H1 (cell line): ENCODE results near the gene RAET1E. TPM values are rescaled to one million over a fixed set of nuclear protein-coding genes. Genes with fewer than 3 reads are reported as not detected.
A peak's percentile ranks its signal among the peaks of the same experiment; 100 is the strongest.

Experiments used
- CTCF ChIA-PET: fragments of 300-600 bp; sonication (Branson Sonifier 250); formaldehyde crosslinking; loops from one replicate; lab custom pipeline; 2021; ENCODE audit not compliant: partially characterized antibody; lab: Charles Lee
- POLR2A ChIA-PET: fragments of 300-600 bp; sonication (Branson Sonifier 250); formaldehyde crosslinking; loops from one replicate; lab custom pipeline; 2021; ENCODE audit warnings: inconsistent platforms; ENCODE audit not compliant: partially characterized antibody; lab: Charles Lee
- DNase-seq, 2 experiments: peaks; one replicate each; pipeline versions ENCODE4 v3.0.0 to v3.0.0-alpha.2; 2010 to 2022; ENCODE audit warnings: low spot score in 2 of 2, low read depth in 1 of 2, mixed read lengths in 1 of 2
- FAIRE-seq: peaks from 2 replicates; lab custom pipeline; 2011; peaks lifted over from hg19 to GRCh38; lab: Jason Lieb, UNC
- H2AFZ ChIP-seq: 2 replicates; pipeline ENCODE4 v1.8.1; 2012; ENCODE audit warnings: low read length, inconsistent platforms
- H2AK5ac ChIP-seq: 2 replicates; pipeline ENCODE4 v1.6.1; 2013; ENCODE audit warnings: low read depth, low read length
- H2BK120ac ChIP-seq: replicated peaks from 2 replicates; pipeline ENCODE3; 2013; ENCODE audit warnings: low read depth, low read length, inconsistent platforms
- H2BK12ac ChIP-seq: 2 replicates; pipeline ENCODE4 v1.6.1; 2013; ENCODE audit warnings: low read depth, low read length
- H2BK15ac ChIP-seq: 2 replicates; pipeline ENCODE4 v1.6.1; 2013; ENCODE audit warnings: low read length
- H2BK20ac ChIP-seq: 2 replicates; pipeline ENCODE4 v1.6.1; 2013; ENCODE audit warnings: low read length
- H2BK5ac ChIP-seq: 2 replicates; pipeline ENCODE4 v1.6.1; 2013; ENCODE audit warnings: low read depth, low read length
- H3K14ac ChIP-seq: 2 replicates; pipeline ENCODE4 v1.6.1; 2013; ENCODE audit warnings: inconsistent platforms; ENCODE audit not compliant: insufficient read length
- H3K18ac ChIP-seq: 2 replicates; pipeline ENCODE4 v1.6.1; 2013; ENCODE audit warnings: low read length; ENCODE audit errors: extremely low read depth
- H3K23ac ChIP-seq: 2 replicates; pipeline ENCODE4 v1.6.1; 2013; ENCODE audit warnings: inconsistent platforms; ENCODE audit not compliant: insufficient read length
- H3K23me2 ChIP-seq: 2 replicates; pipeline ENCODE4 v1.6.1; 2013; ENCODE audit warnings: low read depth, low read length
- H3K27ac ChIP-seq: 2 replicates; pipeline ENCODE4 v1.6.1; 2011; ENCODE audit warnings: low read depth, low read length, inconsistent platforms
- H3K27me3 ChIP-seq, 4 experiments: replicated peaks in 1 of 4; 1 replicate in 1 of 4; 2 replicates in 3 of 4; pipeline versions ENCODE4 v1.6.1 to v1.8.1; 2011 to 2013; ENCODE audit warnings: low read length in 3 of 4, mild to moderate bottlenecking in 3 of 4, inconsistent platforms in 2 of 4, mixed read lengths in 2 of 4, moderate library complexity in 1 of 4; ENCODE audit not compliant: control insufficient read depth in 3 of 4, insufficient read depth in 3 of 4; ENCODE audit errors: extremely low read depth in 1 of 4
- H3K36me3 ChIP-seq, 4 experiments: 2 replicates each; pipeline versions ENCODE4 v1.6.1 to v1.8.1; 2011 to 2013; ENCODE audit warnings: mild to moderate bottlenecking in 4 of 4, low read length in 3 of 4, moderate library complexity in 2 of 4, control low read depth in 1 of 4, inconsistent platforms in 1 of 4; ENCODE audit not compliant: insufficient read depth in 4 of 4, control insufficient read depth in 2 of 4
- H3K4ac ChIP-seq: replicated peaks from 2 replicates; pipeline ENCODE3; 2013; ENCODE audit warnings: low read length, low read depth, mixed read lengths, inconsistent platforms; ENCODE audit not compliant: insufficient read length
- H3K4me1 ChIP-seq, 4 experiments: replicated peaks in 1 of 4; 1 replicate in 1 of 4; 2 replicates in 3 of 4; pipeline versions ENCODE4 v1.6.1 to v1.8.1; 2011 to 2013; ENCODE audit warnings: low read length in 3 of 4, inconsistent platforms in 2 of 4, mixed read lengths in 1 of 4; ENCODE audit not compliant: insufficient read depth in 4 of 4, control insufficient read depth in 3 of 4
- H3K4me2 ChIP-seq, 2 experiments: 2 replicates each; pipeline versions ENCODE4 v1.6.1 to v1.8.1; 2011 to 2013; ENCODE audit warnings: low read depth in 2 of 2, low read length in 2 of 2, control low read depth in 1 of 2, inconsistent platforms in 1 of 2, mild to moderate bottlenecking in 1 of 2; ENCODE audit not compliant: insufficient read depth in 1 of 2
- H3K4me3 ChIP-seq, 4 experiments: fragments of 200-600, 300-600 bp in 1 of 4; sonication (generic), shearing (Covaris generic), sonication (Bioruptor Twin) in 1 of 4; 2 replicates each; pipeline versions ENCODE4 v1.5.1 to v1.8.1; 2011 to 2016; ENCODE audit warnings: low read length in 4 of 4, low read depth in 3 of 4, control low read depth in 2 of 4, inconsistent platforms in 2 of 4, mild to moderate bottlenecking in 2 of 4, mixed read lengths in 1 of 4, moderate library complexity in 1 of 4; ENCODE audit not compliant: insufficient read depth in 2 of 4; ENCODE audit errors: extremely low read depth in 1 of 4
- H3K56ac ChIP-seq: replicated peaks from 2 replicates; pipeline ENCODE3; 2013; ENCODE audit warnings: low read depth, mild to moderate bottlenecking, mixed read lengths, low read length, inconsistent platforms; ENCODE audit not compliant: insufficient read length
- H3K79me1 ChIP-seq: 2 replicates; pipeline ENCODE4 v1.6.1; 2013; ENCODE audit warnings: low read depth, low read length, control low read depth
- H3K79me2 ChIP-seq, 2 experiments: 2 replicates each; pipeline versions ENCODE4 v1.6.1 to v1.8.1; 2012 to 2013; ENCODE audit warnings: low read length in 2 of 2, mild to moderate bottlenecking in 2 of 2, inconsistent platforms in 1 of 2; ENCODE audit not compliant: insufficient read depth in 2 of 2, control insufficient read depth in 1 of 2
- H3K9ac ChIP-seq, 4 experiments: replicated peaks in 1 of 4; 1 replicate in 1 of 4; 2 replicates in 3 of 4; pipeline versions ENCODE4 v1.6.1 to v1.8.1; 2011 to 2013; ENCODE audit warnings: low read depth in 3 of 4, low read length in 3 of 4, control low read depth in 2 of 4, mild to moderate bottlenecking in 2 of 4, moderate library complexity in 2 of 4, inconsistent platforms in 1 of 4; ENCODE audit errors: extremely low read depth in 1 of 4
- H3K9me3 ChIP-seq, 2 experiments: 2 replicates each; pipeline versions ENCODE4 v1.6.1 to v1.8.1; 2012 to 2013; ENCODE audit warnings: mild to moderate bottlenecking in 2 of 2, moderate library complexity in 2 of 2, control low read depth in 1 of 2, inconsistent platforms in 1 of 2, low read depth in 1 of 2, low read length in 1 of 2, mixed read lengths in 1 of 2; ENCODE audit not compliant: insufficient read depth in 2 of 2
- H4K20me1 ChIP-seq, 2 experiments: replicated peaks in 1 of 2; 2 replicates each; pipeline versions ENCODE3 to v1.8.1; 2011 to 2013; ENCODE audit warnings: inconsistent platforms in 2 of 2, low read length in 2 of 2, mild to moderate bottlenecking in 1 of 2; ENCODE audit not compliant: insufficient read depth in 2 of 2, control insufficient read depth in 1 of 2
- H4K5ac ChIP-seq: 2 replicates; pipeline ENCODE4 v1.6.1; 2013; ENCODE audit warnings: low read length, low read depth, mixed read lengths, inconsistent platforms; ENCODE audit not compliant: insufficient read length
- H4K8ac ChIP-seq: 2 replicates; pipeline ENCODE4 v1.8.0; 2013; ENCODE audit warnings: mild to moderate bottlenecking, moderate library complexity, low read length, inconsistent platforms; ENCODE audit not compliant: insufficient read depth; ENCODE audit errors: extremely low read depth
- H4K91ac ChIP-seq: replicated peaks from 2 replicates; pipeline ENCODE3; 2013; ENCODE audit warnings: low read length, mixed read lengths, inconsistent platforms; ENCODE audit not compliant: insufficient read length
- BRCA1 ChIP-seq: IDR thresholded peaks from 2 replicates; pipeline ENCODE4 v1.6.1; 2012; ENCODE audit warnings: low read depth, low read length, improper control_type of control experiment
- CBX5 ChIP-seq: fragments of 300-800, 300-1000 bp; sonication (generic); IDR thresholded peaks from 2 replicates; pipeline ENCODE4 v1.7.1; 2016; ENCODE audit warnings: antibody characterized with exemption, low read length, low read depth
- CREB1 ChIP-seq: IDR thresholded peaks from 2 replicates; pipeline ENCODE4 v1.6.1; 2012; ENCODE audit warnings: inconsistent platforms
- EZH2 ChIP-seq: fragments of 200-600 bp; sonication (generic); IDR thresholded peaks from 2 replicates; pipeline ENCODE4 v1.7.1; 2012; ENCODE audit warnings: low read depth, mild to moderate bottlenecking, moderate library complexity, low read length, inconsistent platforms; ENCODE audit not compliant: severe bottlenecking
- HDAC2 ChIP-seq, 2 experiments: fragments of 300-600 bp in 1 of 2; sonication (generic) in 1 of 2; IDR thresholded peaks; 2 replicates each; pipeline ENCODE4 v1.6.1; 2011 to 2012; ENCODE audit warnings: low read depth in 2 of 2, low read length in 2 of 2, mild to moderate bottlenecking in 2 of 2, moderate library complexity in 2 of 2, borderline replicate concordance in 1 of 2, inconsistent platforms in 1 of 2
- MAX ChIP-seq: IDR thresholded peaks from 2 replicates; pipeline ENCODE4 v1.6.1; 2012; ENCODE audit warnings: inconsistent platforms
- PHF8 ChIP-seq: fragments of 200-600 bp; sonication (generic); conservative IDR thresholded peaks from 2 replicates; pipeline ENCODE4 v1.7.1; 2012; ENCODE audit warnings: low read depth, mild to moderate bottlenecking, inconsistent platforms, low read length, moderate library complexity
- POU5F1 ChIP-seq: IDR thresholded peaks from 2 replicates; pipeline ENCODE4 v1.6.1; 2011; ENCODE audit warnings: low read depth, mild to moderate bottlenecking, low read length, moderate library complexity
- SP4 ChIP-seq: IDR thresholded peaks from 2 replicates; pipeline ENCODE4 v1.6.1; 2012; ENCODE audit warnings: low read length, inconsistent platforms
- SRF ChIP-seq: IDR thresholded peaks from 2 replicates; pipeline ENCODE4 v1.6.1; 2011; ENCODE audit warnings: mild to moderate bottlenecking, low read depth, low read length, moderate library complexity
- SUZ12 ChIP-seq: fragments of 200-600 bp; sonication (generic); IDR thresholded peaks from 2 replicates; pipeline ENCODE4 v1.6.1; 2012; ENCODE audit warnings: mild to moderate bottlenecking, inconsistent platforms, low read length, moderate library complexity, mixed read lengths
- TBP ChIP-seq: IDR thresholded peaks from 2 replicates; pipeline ENCODE4 v1.6.1; 2011; ENCODE audit warnings: low read depth, low read length, improper control_type of control experiment
- WGBS, 2 experiments: shearing (Covaris generic) in 1 of 2; methylation state at CpG; one replicate each; pipeline versions ENCODE4 v1.1.6 to v1.1.7; 2013 to 2015; ENCODE audit warnings: low lambda C conversion rate in 2 of 2, mixed read lengths in 2 of 2, inconsistent platforms in 1 of 2, low coverage in 1 of 2, missing lambda C conversion rate in 1 of 2; ENCODE audit not compliant: insufficient replicate concordance in 2 of 2, insufficient coverage in 1 of 2, insufficient read length in 1 of 2; ENCODE audit errors: extremely low coverage in 1 of 2, missing lambda C conversion rate in 1 of 2; 5-methylcytosine and 5-hydroxymethylcytosine counted together
- polyA plus RNA-seq, 7 experiments: library from polyadenylated mRNA; depleted of rRNA in 3 of 7; stranded (reverse) in 5 of 7; unstranded in 2 of 7; fragments of >200 nt in 5 of 7; fragments of 200-250 nt in 2 of 7; gene quantifications; 1 replicate in 5 of 7; 2 replicates in 1 of 7; 4 replicates in 1 of 7; pipeline versions ENCODE4 v1.2.1 to v1.2.3, GENCODE V29; 2011 to 2013; ENCODE audit warnings: missing spikeins in 2 of 7, mixed read lengths in 2 of 7
- total RNA-seq: library from RNA; stranded (reverse); fragmentation: NEBNext Ultra II Directional; extraction: Animal tissue kit (Norgen Biotek cat#: 25700); gene quantifications from 2 replicates; pipeline ENCODE4 v1.2.1, GENCODE V29; 2021

The RAET1E gene
- total and polyA plus RNA-seq, 2 of the 8 experiments (the other 6 are each of a cell fraction or from before 2014, with no cell fraction given), result not detected

GRCh38 chr6:149915970-149916865 is 18.3 kb upstream of the RAET1E start:
- peaks cover 3 to 12% (median 9%) of the 10 kb centered on the region in 4 experiments for H3K27me3 ChIP-seq
- H2BK12ac ChIP-seq, result no peak overlapping the region
- no peak overlapping the region for H2BK20ac ChIP-seq
- no peak overlapping the region for H3K18ac ChIP-seq
- ChIA-PET CTCF (interaction anchor here (0.7 to 4.1 kb wide), 20 partner anchors 9 to 195 kb away, joined by 3 to 20 read pairs (median 4); partner anchors contain the start of gene RAET1E), POLR2A (no interaction called here)
- H2BK5ac ChIP-seq, result no peak overlapping the region
- no peak overlapping the region for H4K5ac ChIP-seq
- H2BK120ac ChIP-seq, result no peak overlapping the region
- FAIRE-seq (no peak), DNase-seq (peak in 1 of 2 experiments; percentile 26)
- H3K79me2 ChIP-seq, result no peaks in the 10 kb centered on the region
- H3K14ac ChIP-seq, result no peak overlapping the region
- no peak overlapping the region for H2BK15ac ChIP-seq
- H3K4me2 ChIP-seq, result no peak overlapping the region
- no peaks in the 10 kb centered on the region for H3K23me2 ChIP-seq
- H3K79me1 ChIP-seq, result no peaks in the 10 kb centered on the region
- H3K4me3 ChIP-seq, result no peak overlapping the region
- H3K4ac ChIP-seq, result no peak overlapping the region
- H3K27ac ChIP-seq, result no peak overlapping the region
- no peak overlapping the region for H2AFZ ChIP-seq
- no peaks in the 10 kb centered on the region for H3K36me3 ChIP-seq
- H3K56ac ChIP-seq, result no peak overlapping the region
- no peaks in the 10 kb centered on the region for H3K4me1 ChIP-seq
- peaks cover 0 to 2% of the 10 kb centered on the region in 2 experiments for H4K20me1 ChIP-seq
- H3K9ac ChIP-seq, result no peak overlapping the region
- H3K9me3 ChIP-seq, result no peaks in the 10 kb centered on the region
- WGBS, 2 experiments, result 88% methylated on average over 10 of the region's 10 CpGs; no CpG with 5 or more reads in 1 of the 2 experiments
- H2AK5ac ChIP-seq, result no peak overlapping the region
- H4K8ac ChIP-seq, result no peak overlapping the region; the same call in 1 of the 2 replicates
- no peak overlapping the region for H4K91ac ChIP-seq
- H3K23ac ChIP-seq, result no peak overlapping the region
- TF ChIP-seq TBP (no peak), SUZ12 (no peak), CREB1 (no peak), SP4 (no peak), BRCA1 (no peak), EZH2 (no peak), HDAC2 (IDR thresholded peaks at IDR 0.05; ENCODE audit: borderline replicate concordance in 1 of 2, low read depth in 2 of 2, low read length in 2 of 2) (no peak), POU5F1 (no peak), MAX (no peak), SRF (no peak), CBX5 (no peak), PHF8 (no peak)
